GM12878 (cell line): ENCODE data around the gene PFKFB3.
"Not testable (repeated sequence)": the region's sequence is repeated elsewhere in the genome, so short reads cannot be mapped to it uniquely, and the experiment has no call there.

Source experiments
- CTCF ChIP-seq, 3 experiments: IDR thresholded peaks in 2 of 3; conservative IDR thresholded peaks in 1 of 3; 2 replicates each; pipeline ENCODE4 v1.5.1; 2011; ENCODE audit warnings: low read depth in 3 of 3, low read length in 3 of 3, mild to moderate bottlenecking in 3 of 3, control low read depth in 2 of 3, moderate library complexity in 2 of 3, inconsistent platforms in 1 of 3, mixed read lengths in 1 of 3; ENCODE audit not compliant: control insufficient read depth in 2 of 3, insufficient read depth in 1 of 3; ENCODE audit errors: extremely low read depth in 1 of 3
- EP300 ChIP-seq, 2 experiments: fragments of 150-350 bp in 1 of 2; IDR thresholded peaks; 2 replicates each; pipeline ENCODE4 v1.6.1; 2011 to 2012; ENCODE audit warnings: low read depth in 2 of 2, low read length in 2 of 2, borderline replicate concordance in 1 of 2, improper control_type of control experiment in 1 of 2, inconsistent platforms in 1 of 2; ENCODE audit not compliant: control insufficient read depth in 1 of 2
- MLLT1 ChIP-seq: fragments of 450-650 bp; IDR thresholded peaks from 2 replicates; pipeline ENCODE4 v1.6.1; 2016; ENCODE audit warnings: mild to moderate bottlenecking
- MYC ChIP-seq: IDR thresholded peaks from 2 replicates; pipeline ENCODE4 v1.6.1; 2011; ENCODE audit warnings: mild to moderate bottlenecking, low read length, moderate library complexity, inconsistent platforms; ENCODE audit not compliant: insufficient read depth, insufficient replicate concordance, insufficient read length, severe bottlenecking
- NFYA ChIP-seq: IDR thresholded peaks from 2 replicates; pipeline ENCODE4 v1.6.1; 2011; ENCODE audit warnings: low read depth, mild to moderate bottlenecking, low read length, improper control_type of control experiment, borderline replicate concordance
- POLR2AphosphoS2 ChIP-seq: IDR thresholded peaks from 2 replicates; pipeline ENCODE4 v1.6.1; 2011; ENCODE audit warnings: low read depth, mild to moderate bottlenecking, low read length, improper control_type of control experiment, moderate library complexity
- RAD21 ChIP-seq: IDR thresholded peaks from 2 replicates; pipeline ENCODE4 v1.6.1; 2011; ENCODE audit warnings: mild to moderate bottlenecking, low read depth, low read length, moderate library complexity; ENCODE audit not compliant: insufficient read depth
- SIN3A ChIP-seq: IDR thresholded peaks from 2 replicates; pipeline ENCODE4 v1.6.1; 2012; ENCODE audit warnings: low read depth, low read length, improper control_type of control experiment
- TARDBP ChIP-seq: IDR thresholded peaks from 2 replicates; pipeline ENCODE4 v1.6.1; 2016; ENCODE audit warnings: borderline replicate concordance
- TCF3 ChIP-seq: IDR thresholded peaks from 2 replicates; pipeline ENCODE4 v1.6.1; 2012; ENCODE audit warnings: low read depth, mild to moderate bottlenecking, low read length, borderline replicate concordance; ENCODE audit not compliant: insufficient read depth
- YY1 ChIP-seq: IDR thresholded peaks from 2 replicates; pipeline ENCODE4 v1.6.1; 2011; ENCODE audit warnings: low read depth, mild to moderate bottlenecking, low read length
- ZNF274 ChIP-seq: IDR thresholded peaks from one replicate; pipeline ENCODE4 v1.8.0; 2011; ENCODE audit not compliant: insufficient read length, insufficient read depth

GRCh38 chr10:6248908-6249307 is 46.2 kb downstream of the PFKFB3 start:
- not testable (repeated sequence) for TF ChIP-seq CTCF (IDR thresholded peaks at IDR 0.05 in 2 of 3, conservative IDR thresholded peaks at IDR 0.05 in 1 of 3; ENCODE audit: control insufficient read depth in 2 of 3, extremely low read depth in 1 of 3, insufficient read depth in 1 of 3, low read depth in 3 of 3, low read length in 3 of 3); TARDBP; EP300 (IDR thresholded peaks at IDR 0.05; ENCODE audit: borderline replicate concordance in 1 of 2, control insufficient read depth in 1 of 2, low read depth in 2 of 2, low read length in 2 of 2); ZNF274; SIN3A; TCF3; MYC; POLR2AphosphoS2; RAD21; NFYA; MLLT1; YY1
